ENCODE data around the gene HEYL.

GRCh38 chr1:39596163-39596562 is 43.3 kb downstream of the HEYL start:
- no peak for TF ChIP-seq CTCF (conservative IDR thresholded peaks at IDR 0.05 in 1 of 2, IDR thresholded peaks at IDR 0.05 in 1 of 2; ENCODE audit: low read depth in 1 of 2, low read length in 2 of 2)
- no peak for TF ChIP-seq EZH2 (IDR thresholded peaks at IDR 0.05; ENCODE audit: low read length, missing control alignments)

Data from fibroblast of lung (primary cell).